DMS153 treated with DMSO at 0.1 percent for 48 hours (cell line): ENCODE measurements around the gene CHST10.

ENCODE experiments used
- DNase-seq: peaks from one replicate; lab custom pipeline; 2025; ENCODE audit not compliant: unreplicated experiment; lab: John Stamatoyannopoulos, UW

CHST10 gene

GRCh38 chr2:100417711-100418124 is 250 bp upstream of the CHST10 start:
- DNase-seq, result no peak

GRCh38 chr2:100416397-100416934 is 1.0 kb downstream of the CHST10 start:
- DNase-seq, result no peak

- no peak for DNase-seq
These were observed 3.9 kb downstream of the CHST10 start for GRCh38 chr2:100413571-100413970.

- DNase-seq, result no peak
These were observed 4.6 kb downstream of the CHST10 start for GRCh38 chr2:100412881-100413321.

GRCh38 chr2:100412466-100412865 is 5.0 kb downstream of the CHST10 start:
- no peak for DNase-seq

- DNase-seq, result no peak
These were observed 5.6 kb downstream of the CHST10 start for GRCh38 chr2:100411841-100412292.

GRCh38 chr2:100409975-100410647 is 7.4 kb downstream of the CHST10 start:
- no peak for DNase-seq

GRCh38 chr2:100409461-100409860 is 8.0 kb downstream of the CHST10 start:
- DNase-seq, result no peak

- no peak for DNase-seq
These were observed 8.5 kb downstream of the CHST10 start for GRCh38 chr2:100408941-100409340.

GRCh38 chr2:100408104-100408503 is 9.4 kb downstream of the CHST10 start:
- no peak for DNase-seq

GRCh38 chr2:100407563-100407962 is 9.9 kb downstream of the CHST10 start:
- DNase-seq, result no peak

GRCh38 chr2:100407073-100407472 is 10.4 kb downstream of the CHST10 start:
- DNase-seq, result no peak

GRCh38 chr2:100406120-100406508 is 11.4 kb downstream of the CHST10 start:
- DNase-seq, result no peak

GRCh38 chr2:100405403-100406119 is 11.9 kb downstream of the CHST10 start:
- no peak for DNase-seq

GRCh38 chr2:100404411-100404810 is 13.1 kb downstream of the CHST10 start:
- no peak for DNase-seq

- DNase-seq, result no peak
These were observed 13.7 kb downstream of the CHST10 start for GRCh38 chr2:100403722-100404121.

- no peak for DNase-seq
These were observed 16.2 kb downstream of the CHST10 start for GRCh38 chr2:100401268-100401667.

GRCh38 chr2:100399714-100400113 is 17.8 kb downstream of the CHST10 start:
- no peak for DNase-seq

- DNase-seq, result no peak
These were observed 19.5 kb downstream of the CHST10 start for GRCh38 chr2:100397976-100398375.

GRCh38 chr2:100397118-100397860 is 20.2 kb downstream of the CHST10 start:
- no peak for DNase-seq

- no peak for DNase-seq
These were observed 21.0 kb downstream of the CHST10 start for GRCh38 chr2:100396483-100396882.
